Measurements from ENCODE around the gene TMC3. TPM values are rescaled to one million over a fixed set of nuclear protein-coding genes. Genes with fewer than 3 reads are reported as not detected.

TMC3 gene
- total RNA-seq, 2 experiments from 2014 or later: not detected

DNA sequence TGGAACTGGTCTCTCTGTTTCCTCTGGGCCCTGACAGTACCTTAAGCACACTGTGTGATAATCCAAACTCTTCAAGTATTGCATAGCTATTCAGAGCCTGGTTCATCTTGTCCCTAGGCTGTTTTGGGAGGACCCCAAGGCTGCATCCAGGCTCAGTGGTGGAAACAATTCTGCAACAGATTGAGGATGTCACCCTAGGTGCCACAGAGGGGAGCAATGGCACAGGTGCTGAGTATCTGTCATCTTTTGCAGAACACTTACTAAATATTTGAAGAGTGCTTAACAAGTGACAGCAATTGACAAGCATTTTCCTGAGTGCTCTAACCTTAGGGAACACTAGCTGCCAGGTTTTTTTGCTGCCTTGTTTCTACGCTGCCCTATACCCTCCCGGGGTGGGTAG is 77.8 kb downstream of the TMC3 start:
- H3K27ac ChIP-seq (ENCODE audit: low read depth, low read length, poor library complexity, severe bottlenecking): peak overlapping the region; percentile 98
- H3K36me3 ChIP-seq (ENCODE audit: insufficient read depth, low read length): peaks cover 38% of the 10 kb centered on the region
- intact Hi-C loops (cut with micrococcal nuclease; ENCODE audit: unreplicated experiment): loop anchor here (2.0 to 10.0 kb wide), 2 partner anchors 29 to 749 kb away; partner anchors contain the start of genes MEX3B and STARD5
- H3K79me2 ChIP-seq (ENCODE audit: insufficient read depth, low read depth, low read length): peaks cover 45% of the 10 kb centered on the region
- H3K9me3 ChIP-seq (ENCODE audit: low read length): no peaks in the 10 kb centered on the region
- H3K4me1 ChIP-seq (ENCODE audit: insufficient read depth, low read length, poor library complexity, severe bottlenecking): peaks cover 73% of the 10 kb centered on the region
- peak overlapping the region; percentile 15; the same call in 1 of the 2 replicates for H2AFZ ChIP-seq (ENCODE audit: low read length)
- ChIA-PET CTCF (ENCODE audit: unreplicated experiment) (interaction anchor here (0.7 to 2.6 kb wide), 5 partner anchors 10 to 31 kb away, joined by 3 to 10 read pairs (median 3); no protein-coding TSS in a partner anchor), POLR2A (interaction anchor here (0.8 to 2.4 kb wide), 9 partner anchors 9 to 36 kb away, joined by 3 to 15 read pairs (median 4); no protein-coding TSS in a partner anchor)
- H3K4me2 ChIP-seq (ENCODE audit: low read length): peak overlapping the region; percentile 91
- no TSS peak for BruUV-seq (replicated peaks)
- TF ChIP-seq, protein P1, sequence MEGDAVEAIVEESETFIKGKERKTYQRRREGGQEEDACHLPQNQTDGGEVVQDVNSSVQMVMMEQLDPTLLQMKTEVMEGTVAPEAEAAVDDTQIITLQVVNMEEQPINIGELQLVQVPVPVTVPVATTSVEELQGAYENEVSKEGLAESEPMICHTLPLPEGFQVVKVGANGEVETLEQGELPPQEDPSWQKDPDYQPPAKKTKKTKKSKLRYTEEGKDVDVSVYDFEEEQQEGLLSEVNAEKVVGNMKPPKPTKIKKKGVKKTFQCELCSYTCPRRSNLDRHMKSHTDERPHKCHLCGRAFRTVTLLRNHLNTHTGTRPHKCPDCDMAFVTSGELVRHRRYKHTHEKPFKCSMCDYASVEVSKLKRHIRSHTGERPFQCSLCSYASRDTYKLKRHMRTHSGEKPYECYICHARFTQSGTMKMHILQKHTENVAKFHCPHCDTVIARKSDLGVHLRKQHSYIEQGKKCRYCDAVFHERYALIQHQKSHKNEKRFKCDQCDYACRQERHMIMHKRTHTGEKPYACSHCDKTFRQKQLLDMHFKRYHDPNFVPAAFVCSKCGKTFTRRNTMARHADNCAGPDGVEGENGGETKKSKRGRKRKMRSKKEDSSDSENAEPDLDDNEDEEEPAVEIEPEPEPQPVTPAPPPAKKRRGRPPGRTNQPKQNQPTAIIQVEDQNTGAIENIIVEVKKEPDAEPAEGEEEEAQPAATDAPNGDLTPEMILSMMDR (conservative IDR thresholded peaks at IDR 0.05; ENCODE audit: low read length): 0 out of 2 replicates have a peak, but pooled peaks have one; percentile 26
- no peak for TF ChIP-seq EZH2phosphoT487 (IDR thresholded peaks at IDR 0.05; ENCODE audit: borderline replicate concordance, low read depth, low read length)
- H4K20me1 ChIP-seq (ENCODE audit: insufficient read depth, low read length): peaks cover 14% of the 10 kb centered on the region; the same call in 1 of the 2 replicates
- H3K4me3 ChIP-seq (ENCODE audit: low read depth, low read length, poor library complexity, severe bottlenecking): peak overlapping the region; percentile 92
- peak; percentile 41 for DNase-seq (ENCODE audit: low spot score)
- no peaks in the 10 kb centered on the region for H3K9me2 ChIP-seq (ENCODE audit: insufficient read depth, low read length)

DNA sequence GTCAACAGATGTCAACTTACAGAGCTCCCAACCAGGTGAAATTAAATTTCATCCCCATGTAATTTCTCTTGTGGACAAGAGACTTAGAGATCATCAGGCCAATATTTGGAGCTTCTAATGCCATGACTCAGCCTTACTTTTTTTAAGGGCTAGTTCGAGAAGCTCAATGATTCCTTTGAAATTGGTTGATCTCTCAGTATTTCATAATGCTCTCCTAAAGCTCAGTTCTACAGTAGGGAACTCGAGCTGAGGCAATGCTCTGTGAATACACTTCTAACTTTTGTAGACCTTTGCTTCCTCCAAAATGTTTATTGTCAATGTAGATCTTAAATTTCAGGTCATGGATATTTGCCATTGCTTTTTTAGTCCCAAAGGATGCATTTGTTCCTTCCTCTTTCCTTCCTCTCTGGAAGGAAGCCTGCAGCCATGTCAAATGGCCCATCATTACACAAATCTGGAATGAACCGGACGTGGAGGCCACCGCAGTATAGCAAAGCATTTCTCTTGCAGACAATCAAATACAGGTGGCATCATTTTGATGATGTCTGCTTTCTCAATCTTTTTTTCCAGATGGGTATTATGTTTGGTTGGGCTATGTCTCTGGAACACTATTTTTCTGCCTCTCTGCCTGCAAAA is 78.4 kb downstream of the TMC3 start:
- H2AFZ ChIP-seq (ENCODE audit: low read length): peak overlapping the region; percentile 15; the same call in 1 of the 2 replicates
- DNase-seq (ENCODE audit: low spot score): peak; percentile 45
- peaks cover 73% of the 10 kb centered on the region for H3K4me1 ChIP-seq (ENCODE audit: insufficient read depth, low read length, poor library complexity, severe bottlenecking)
- CTCF ChIA-PET (ENCODE audit: unreplicated experiment): interaction anchor here (0.8 to 2.6 kb wide), 4 partner anchors 17 to 32 kb away, joined by 3 to 10 read pairs (median 5); no protein-coding TSS in a partner anchor
- H4K20me1 ChIP-seq (ENCODE audit: insufficient read depth, low read length): peaks cover 8% of the 10 kb centered on the region; the same call in 1 of the 2 replicates
- peak overlapping the region; percentile 91 for H3K4me2 ChIP-seq (ENCODE audit: low read length)
- H3K79me2 ChIP-seq (ENCODE audit: insufficient read depth, low read depth, low read length): peaks cover 39% of the 10 kb centered on the region
- TF ChIP-seq EZH2phosphoT487 (IDR thresholded peaks at IDR 0.05; ENCODE audit: borderline replicate concordance, low read depth, low read length): no peak
- intact Hi-C loops (cut with micrococcal nuclease; ENCODE audit: unreplicated experiment): loop anchor here (2.0 to 10.0 kb wide), 2 partner anchors 29 to 749 kb away; partner anchors contain the start of genes MEX3B and STARD5
- no TSS peak for BruUV-seq (replicated peaks)
- peak overlapping the region; percentile 98 for H3K27ac ChIP-seq (ENCODE audit: low read depth, low read length, poor library complexity, severe bottlenecking)
- POLR2A ChIA-PET: interaction anchor here (0.7 to 2.4 kb wide), 12 partner anchors 9 to 36 kb away, joined by 3 to 15 read pairs (median 4); partner anchors contain the start of gene STARD5
- H3K36me3 ChIP-seq (ENCODE audit: insufficient read depth, low read length): peaks cover 32% of the 10 kb centered on the region
- H3K4me3 ChIP-seq (ENCODE audit: low read depth, low read length, poor library complexity, severe bottlenecking): peak overlapping the region; percentile 92
- no peaks in the 10 kb centered on the region for H3K9me2 ChIP-seq (ENCODE audit: insufficient read depth, low read length)
- no peaks in the 10 kb centered on the region for H3K9me3 ChIP-seq (ENCODE audit: low read length)

DNA sequence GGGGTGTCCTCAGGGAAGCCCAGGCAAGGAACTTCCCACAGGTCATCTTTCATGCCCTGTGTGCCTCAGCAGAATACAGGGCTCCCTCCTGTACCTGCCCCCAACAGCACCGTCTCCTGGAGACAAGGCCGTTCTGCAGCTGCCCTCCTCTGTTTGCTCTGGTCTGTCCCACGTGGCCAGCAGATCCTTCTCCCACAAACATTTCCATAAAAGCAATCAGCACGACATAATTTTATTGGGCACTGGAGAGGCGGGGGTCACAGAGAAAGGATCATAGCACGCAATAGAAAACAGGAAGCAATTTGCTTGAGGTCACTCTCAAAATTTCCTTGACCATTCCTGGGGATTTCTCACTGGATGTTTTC is 79.5 kb downstream of the TMC3 start:
- Histone ChIP-seq H3K9me2 (ENCODE audit: insufficient read depth, low read length) (no peaks in the 10 kb centered on the region), H3K9me3 (ENCODE audit: low read length) (no peaks in the 10 kb centered on the region), H3K79me2 (ENCODE audit: insufficient read depth, low read depth, low read length) (peaks cover 28% of the 10 kb centered on the region), H3K4me1 (ENCODE audit: insufficient read depth, low read length, poor library complexity, severe bottlenecking) (peaks cover 77% of the 10 kb centered on the region), H3K27ac (ENCODE audit: low read depth, low read length, poor library complexity, severe bottlenecking) (peak overlapping the region; percentile 98), H3K4me2 (ENCODE audit: low read length) (peak overlapping the region; percentile 91), H3K4me3 (ENCODE audit: low read depth, low read length, poor library complexity, severe bottlenecking) (peak overlapping the region; percentile 92), H3K36me3 (ENCODE audit: insufficient read depth, low read length) (peaks cover 21% of the 10 kb centered on the region), H2AFZ (ENCODE audit: low read length) (peak overlapping the region; percentile 15; the same call in 1 of the 2 replicates), H4K20me1 (ENCODE audit: insufficient read depth, low read length) (0 out of 2 replicates have a peak, but pooled peaks cover under 1% of the 10 kb centered on the region)
- peak; percentile 56 for DNase-seq (ENCODE audit: low spot score)
- TF ChIP-seq EZH2phosphoT487 (IDR thresholded peaks at IDR 0.05; ENCODE audit: borderline replicate concordance, low read depth, low read length): no peak
- TF ChIP-seq, protein P1 (conservative IDR thresholded peaks at IDR 0.05; ENCODE audit: low read length): peak; percentile 75
- ChIA-PET CTCF (ENCODE audit: unreplicated experiment) (interaction anchor here (1.4 to 1.7 kb wide), 2 partner anchors 13 to 19 kb away, joined by 5 to 6 read pairs; no protein-coding TSS in a partner anchor), POLR2A (interaction anchor here (1.0 to 2.4 kb wide), 6 partner anchors 8 to 29 kb away, joined by 3 to 15 read pairs (median 4); partner anchors contain the start of gene STARD5)
- intact Hi-C loops (cut with micrococcal nuclease; ENCODE audit: unreplicated experiment): loop anchor here (1.0 to 10.0 kb wide), 2 partner anchors 19 to 750 kb away; partner anchors contain the start of gene MEX3B
- no TSS peak for BruUV-seq (replicated peaks)
